DOHH2 (cell line): ENCODE data around the gene IPO11.

Source experiments
- H3F3A ChIP-seq: fragments of 200-600 bp; sonication (generic), shearing (Covaris generic); 2 replicates; pipeline ENCODE4 v1.6.0; 2016; ENCODE audit warnings: antibody characterized with exemption, mild to moderate bottlenecking; ENCODE audit not compliant: control insufficient read depth, insufficient read depth
- H3K27ac ChIP-seq: fragments of 200-600 bp; sonication (generic); 2 replicates; pipeline ENCODE4 v1.5.1; 2014; ENCODE audit warnings: low read depth, mild to moderate bottlenecking, low read length, moderate library complexity
- H3K27me3 ChIP-seq: fragments of 200-600 bp; sonication (generic); 2 replicates; pipeline ENCODE4 v1.6.1; 2014; ENCODE audit warnings: mild to moderate bottlenecking, low read length, mixed read lengths; ENCODE audit not compliant: control insufficient read depth
- H3K36me3 ChIP-seq: fragments of 200-600 bp; sonication (generic); 2 replicates; pipeline ENCODE4 v1.6.1; 2014; ENCODE audit warnings: mild to moderate bottlenecking, low read length, moderate library complexity, mixed read lengths; ENCODE audit not compliant: control insufficient read depth
- H3K4me1 ChIP-seq: fragments of 200-600 bp; sonication (generic); 2 replicates; pipeline ENCODE4 v1.6.1; 2014; ENCODE audit warnings: mild to moderate bottlenecking, low read length, mixed read lengths; ENCODE audit not compliant: control insufficient read depth
- H3K4me2 ChIP-seq: fragments of 200-600 bp; sonication (generic); 2 replicates; pipeline ENCODE4 v1.6.0; 2014; ENCODE audit warnings: mild to moderate bottlenecking, low read length, moderate library complexity
- H3K4me3 ChIP-seq: fragments of 200-600 bp; sonication (generic); 2 replicates; pipeline ENCODE4 v1.5.1; 2014; ENCODE audit warnings: mild to moderate bottlenecking, low read length, mixed read lengths
- H3K79me2 ChIP-seq: fragments of 200-600 bp; sonication (generic); 2 replicates; pipeline ENCODE4 v1.6.1; 2014; ENCODE audit warnings: mild to moderate bottlenecking, low read length, mixed read lengths; ENCODE audit not compliant: control insufficient read depth
- H3K9me2 ChIP-seq: fragments of 200-600 bp; sonication (generic); replicated peaks from 2 replicates; pipeline ENCODE4 v1.6.1; 2014; ENCODE audit warnings: mild to moderate bottlenecking, low read length, mixed read lengths; ENCODE audit not compliant: control insufficient read depth
- H3K9me3 ChIP-seq: fragments of 200-600 bp; sonication (generic); 2 replicates; pipeline ENCODE4 v1.6.1; 2014; ENCODE audit warnings: antibody characterized with exemption, low read length, mixed read lengths; ENCODE audit not compliant: control insufficient read depth, insufficient read depth
- H4K20me1 ChIP-seq: fragments of 200-600 bp; sonication (generic); 2 replicates; pipeline ENCODE4 v1.6.0; 2014; ENCODE audit warnings: low read depth, mild to moderate bottlenecking, antibody characterized with exemption, low read length, moderate library complexity; ENCODE audit not compliant: control insufficient read depth, insufficient read depth
- EZH2phosphoT487 ChIP-seq: fragments of 200-600 bp; sonication (generic); IDR thresholded peaks from 2 replicates; pipeline ENCODE4 v1.6.1; 2017; ENCODE audit warnings: borderline replicate concordance, mild to moderate bottlenecking, antibody characterized with exemption, low read length, moderate library complexity, mixed read lengths
- TF ChIP-seq, protein P1 (sequence below): fragments of 200-600 bp; sonication (generic); IDR thresholded peaks from one replicate; pipeline ENCODE4 v1.5.1; 2014; ENCODE audit warnings: antibody characterized with exemption, mild to moderate bottlenecking, low read depth, low read length; ENCODE audit not compliant: poor library complexity, severe bottlenecking

Gene IPO11

DNA sequence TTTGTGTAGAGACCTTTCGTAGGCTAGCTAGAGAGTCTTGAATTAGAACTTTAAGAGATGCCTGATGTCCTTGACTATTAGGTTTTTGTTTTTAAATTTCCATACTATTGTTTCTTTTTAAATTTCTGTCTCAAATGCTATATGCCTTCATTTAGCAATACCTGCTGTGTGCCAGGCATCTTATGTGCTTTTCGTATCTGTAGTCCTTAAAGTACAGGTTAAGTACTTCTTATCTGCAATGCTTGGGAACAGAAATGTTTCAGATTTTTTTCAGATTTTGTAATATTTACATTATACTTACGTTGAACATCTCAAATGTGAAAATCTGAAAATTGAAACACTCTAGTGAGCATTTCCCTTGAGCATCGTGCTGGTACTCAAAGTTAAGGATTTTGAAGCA lies 49.0 kb downstream of the IPO11 start:
- 0 out of 2 replicates have a peak, but pooled peaks cover 16% of the 10 kb centered on the region for H3F3A ChIP-seq
- 0 out of 2 replicates have a peak, but pooled peaks cover 3% of the 10 kb centered on the region for H4K20me1 ChIP-seq
- H3K4me1 ChIP-seq = peaks cover 9% of the 10 kb centered on the region
- H3K36me3 ChIP-seq = peaks cover 12% of the 10 kb centered on the region
- no peak overlapping the region for H3K4me2 ChIP-seq
- no peaks in the 10 kb centered on the region for H3K27me3 ChIP-seq
- no peak overlapping the region for H3K4me3 ChIP-seq
- H3K27ac ChIP-seq = no peak overlapping the region
- H3K79me2 ChIP-seq = peaks cover 25% of the 10 kb centered on the region
- TF ChIP-seq EZH2phosphoT487 = no peak
- TF ChIP-seq, protein P1, sequence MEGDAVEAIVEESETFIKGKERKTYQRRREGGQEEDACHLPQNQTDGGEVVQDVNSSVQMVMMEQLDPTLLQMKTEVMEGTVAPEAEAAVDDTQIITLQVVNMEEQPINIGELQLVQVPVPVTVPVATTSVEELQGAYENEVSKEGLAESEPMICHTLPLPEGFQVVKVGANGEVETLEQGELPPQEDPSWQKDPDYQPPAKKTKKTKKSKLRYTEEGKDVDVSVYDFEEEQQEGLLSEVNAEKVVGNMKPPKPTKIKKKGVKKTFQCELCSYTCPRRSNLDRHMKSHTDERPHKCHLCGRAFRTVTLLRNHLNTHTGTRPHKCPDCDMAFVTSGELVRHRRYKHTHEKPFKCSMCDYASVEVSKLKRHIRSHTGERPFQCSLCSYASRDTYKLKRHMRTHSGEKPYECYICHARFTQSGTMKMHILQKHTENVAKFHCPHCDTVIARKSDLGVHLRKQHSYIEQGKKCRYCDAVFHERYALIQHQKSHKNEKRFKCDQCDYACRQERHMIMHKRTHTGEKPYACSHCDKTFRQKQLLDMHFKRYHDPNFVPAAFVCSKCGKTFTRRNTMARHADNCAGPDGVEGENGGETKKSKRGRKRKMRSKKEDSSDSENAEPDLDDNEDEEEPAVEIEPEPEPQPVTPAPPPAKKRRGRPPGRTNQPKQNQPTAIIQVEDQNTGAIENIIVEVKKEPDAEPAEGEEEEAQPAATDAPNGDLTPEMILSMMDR = no peak
- no peaks in the 10 kb centered on the region for H3K9me2 ChIP-seq
- no peaks in the 10 kb centered on the region for H3K9me3 ChIP-seq

DNA sequence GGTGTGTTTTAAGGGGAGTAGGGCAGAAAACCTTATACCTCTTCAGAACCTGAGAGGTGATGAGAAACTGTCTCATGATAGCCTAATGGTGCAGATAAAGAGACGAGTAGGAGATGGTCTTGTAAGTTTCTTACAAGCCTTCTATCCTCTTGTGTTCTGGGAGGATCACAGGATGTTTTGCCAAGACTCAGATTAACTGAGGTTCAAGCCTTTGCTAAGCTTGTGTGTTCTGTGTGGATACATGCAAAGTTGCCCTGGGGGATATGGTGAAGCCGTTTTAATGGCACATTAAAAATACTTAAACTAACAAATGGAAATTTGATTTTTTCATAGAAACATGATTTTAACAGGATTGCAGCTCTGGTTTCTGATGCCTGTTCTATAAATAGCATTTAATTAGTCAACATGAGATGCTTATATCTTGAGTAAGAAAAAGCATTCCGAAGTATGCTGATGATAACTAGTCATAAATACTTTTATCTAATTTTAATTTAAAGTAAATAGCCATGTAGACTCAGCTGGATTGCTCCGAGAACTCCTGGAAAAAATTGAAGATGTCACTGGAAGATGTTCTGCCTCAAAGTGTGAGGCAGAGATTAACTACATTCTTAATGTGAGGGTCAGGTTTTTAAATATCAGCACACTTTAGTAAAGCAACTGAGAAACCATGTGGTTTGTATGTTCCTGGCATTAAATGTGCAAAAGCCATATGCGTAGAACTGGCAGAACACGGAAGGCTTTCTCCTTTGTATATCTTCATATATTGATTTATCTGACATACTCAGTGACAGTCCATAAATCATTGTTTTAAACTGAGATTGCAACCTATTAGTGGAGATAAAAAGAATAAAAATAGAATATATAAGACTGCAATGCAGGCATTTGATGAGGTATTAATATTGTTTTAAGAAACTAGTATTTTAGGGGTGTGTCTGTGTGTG lies 53.7 kb downstream of the IPO11 start:
- Histone ChIP-seq H3F3A (0 out of 2 replicates have a peak, but pooled peaks cover 4% of the 10 kb centered on the region), H3K36me3 (peaks cover 42% of the 10 kb centered on the region), H3K4me3 (no peak overlapping the region), H3K27me3 (no peaks in the 10 kb centered on the region), H3K79me2 (peaks cover 18% of the 10 kb centered on the region), H3K27ac (no peak overlapping the region), H3K4me1 (no peaks in the 10 kb centered on the region), H4K20me1 (no peaks in the 10 kb centered on the region), H3K4me2 (no peak overlapping the region), H3K9me2 (no peaks in the 10 kb centered on the region), H3K9me3 (no peaks in the 10 kb centered on the region)
- TF ChIP-seq EZH2phosphoT487 = no peak
- TF ChIP-seq, protein P1 = no peak

DNA sequence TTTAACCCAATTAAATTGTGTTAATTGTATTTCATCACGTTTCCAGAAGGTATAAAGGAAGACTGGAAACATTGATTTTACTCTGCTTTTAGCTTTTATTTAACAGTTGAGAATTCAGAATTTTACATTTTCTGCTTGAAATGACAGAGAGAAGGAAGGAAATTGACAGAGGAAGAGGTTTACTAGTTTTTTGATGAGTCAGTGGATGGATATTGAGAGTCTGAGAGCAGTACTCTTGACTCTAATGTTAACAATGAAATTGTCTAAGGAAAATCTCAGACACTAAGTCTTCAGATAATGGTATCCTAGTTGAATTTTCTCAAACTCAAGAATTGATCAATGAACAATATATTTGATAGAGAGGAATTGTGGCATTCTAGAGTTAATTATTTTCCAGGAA lies 60.6 kb downstream of the IPO11 start:
- Histone ChIP-seq H3K4me1 (no peaks in the 10 kb centered on the region), H3K79me2 (no peaks in the 10 kb centered on the region), H3K4me2 (no peak overlapping the region), H3F3A (0 out of 2 replicates have a peak, but pooled peaks cover 2% of the 10 kb centered on the region), H3K4me3 (no peak overlapping the region), H3K27ac (no peak overlapping the region), H3K9me2 (no peaks in the 10 kb centered on the region), H3K9me3 (no peaks in the 10 kb centered on the region), H3K27me3 (no peaks in the 10 kb centered on the region), H4K20me1 (no peaks in the 10 kb centered on the region), H3K36me3 (peaks cover 38% of the 10 kb centered on the region)
- TF ChIP-seq, protein P1 = no peak
- no peak for TF ChIP-seq EZH2phosphoT487
